ENCODE data around the gene ARHGAP45.

DNA sequence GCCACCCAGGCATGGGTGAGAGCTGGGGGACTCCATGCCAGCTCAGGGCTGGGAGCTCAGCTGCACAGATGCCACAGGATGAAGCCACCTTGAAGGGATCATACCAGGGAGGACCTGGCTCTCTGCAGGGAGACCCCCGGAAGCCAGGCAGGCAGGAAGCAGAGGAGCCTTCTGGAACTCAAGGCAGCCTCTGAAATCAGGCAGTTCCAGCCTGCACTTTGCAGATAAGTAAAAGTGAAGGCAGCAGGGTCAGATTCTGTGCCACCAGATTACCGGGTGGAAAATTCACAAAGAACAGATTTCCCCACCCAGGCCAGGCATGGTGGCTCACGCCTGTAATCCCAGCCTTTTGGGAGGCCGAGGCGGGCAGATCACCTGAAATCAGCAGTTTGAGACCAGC is 48.6 kb upstream of the ARHGAP45 start:
- TF ChIP-seq TAF1 (IDR thresholded peaks at IDR 0.05; ENCODE audit: borderline replicate concordance, low read depth, low read length) = no peak
- TF ChIP-seq POLR2A (IDR thresholded peaks at IDR 0.05; ENCODE audit: low read depth, low read length) = no peak
- TF ChIP-seq POLR2AphosphoS5 (IDR thresholded peaks at IDR 0.05; ENCODE audit: low read depth, low read length) = no peak
